GM19395 (cell line): ENCODE data around the gene AP3S2.
"Not testable (repeated sequence)": the region's sequence is repeated elsewhere in the genome, so short reads cannot be mapped to it uniquely, and the experiment has no call there.

Experiments
- ATAC-seq: cut with Tn5 transposase; IDR thresholded peaks from one replicate; pipeline ENCODE4 v1.9.1; 2021; ENCODE audit warnings: mild to moderate bottlenecking, moderate library complexity; ENCODE audit not compliant: unreplicated experiment

AP3S2 gene

DNA sequence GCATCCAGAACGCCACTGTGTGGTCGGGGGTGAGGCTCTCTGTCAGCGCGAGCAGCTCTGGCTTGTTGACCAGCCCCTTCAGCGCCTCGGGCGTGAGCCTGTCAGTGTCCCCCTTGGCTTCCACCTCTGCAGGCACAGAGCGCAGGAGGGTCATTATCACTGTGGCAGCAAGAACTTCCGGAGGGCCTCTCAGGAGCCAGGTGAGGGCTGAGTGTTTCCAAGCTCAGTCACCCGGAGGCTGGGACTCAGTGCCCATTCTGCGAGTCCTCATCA, 10.0 kb upstream of the AP3S2 start:
- ATAC-seq = no peak

DNA sequence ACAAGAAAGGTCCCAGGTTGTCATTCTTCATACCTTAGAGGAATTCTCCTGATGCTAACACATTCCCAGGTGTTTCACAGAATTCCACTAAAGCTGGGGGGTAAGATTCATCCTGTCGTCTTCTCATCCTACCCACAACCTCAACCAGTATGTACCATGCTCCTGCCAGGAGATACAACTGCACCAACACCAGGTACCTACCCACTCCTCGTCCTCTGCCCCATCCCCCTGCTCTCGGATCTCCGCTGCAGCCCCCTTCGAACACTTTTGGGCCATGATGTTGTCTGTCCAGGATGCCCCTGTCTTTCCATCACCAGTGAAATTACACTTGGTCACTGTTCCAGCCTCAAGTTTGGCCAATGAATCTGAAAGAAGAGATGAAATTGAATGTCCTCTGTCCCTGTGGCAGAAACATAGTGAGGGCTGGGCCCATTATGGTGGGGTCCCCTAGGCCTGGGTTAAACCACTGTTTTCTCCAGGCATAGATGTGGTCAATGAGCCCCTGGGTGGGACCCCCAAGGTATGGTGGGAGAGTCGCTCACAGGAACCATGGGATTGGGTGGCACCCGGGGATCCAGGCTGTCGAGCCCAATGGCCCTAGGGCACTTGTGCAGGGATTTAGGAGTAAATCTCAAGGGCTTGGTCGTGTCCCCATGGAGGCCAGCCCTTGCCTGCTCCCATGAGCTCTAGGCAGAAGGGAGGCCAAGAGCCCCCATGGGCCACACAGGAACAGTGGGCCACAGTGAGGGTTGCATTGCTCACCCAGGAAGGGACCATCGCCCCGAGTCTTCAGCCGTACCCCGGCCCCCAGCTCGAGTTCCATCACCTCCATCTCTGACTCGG, 9.4 kb upstream of the AP3S2 start:
- ATAC-seq = no peak

DNA sequence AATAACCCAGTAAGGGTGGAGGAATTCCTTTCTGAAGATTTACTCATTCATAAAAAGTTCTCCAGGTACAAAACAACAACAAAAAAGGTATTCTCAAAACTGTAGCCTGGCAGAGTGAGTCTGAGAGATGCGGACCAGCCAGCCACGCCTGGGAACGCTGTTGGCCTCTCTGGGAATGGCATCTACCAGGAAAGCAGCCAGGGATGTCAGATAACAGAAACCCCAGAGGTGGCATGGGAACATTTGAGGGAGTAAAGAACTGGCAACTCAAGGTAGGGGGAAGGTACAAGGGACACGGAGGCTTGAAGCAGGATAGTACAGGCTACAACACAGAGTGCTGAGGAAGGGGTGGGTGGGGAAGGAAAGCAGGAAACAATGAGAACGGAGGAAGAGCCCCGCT, 7.1 kb upstream of the AP3S2 start:
- ATAC-seq = no peak

DNA sequence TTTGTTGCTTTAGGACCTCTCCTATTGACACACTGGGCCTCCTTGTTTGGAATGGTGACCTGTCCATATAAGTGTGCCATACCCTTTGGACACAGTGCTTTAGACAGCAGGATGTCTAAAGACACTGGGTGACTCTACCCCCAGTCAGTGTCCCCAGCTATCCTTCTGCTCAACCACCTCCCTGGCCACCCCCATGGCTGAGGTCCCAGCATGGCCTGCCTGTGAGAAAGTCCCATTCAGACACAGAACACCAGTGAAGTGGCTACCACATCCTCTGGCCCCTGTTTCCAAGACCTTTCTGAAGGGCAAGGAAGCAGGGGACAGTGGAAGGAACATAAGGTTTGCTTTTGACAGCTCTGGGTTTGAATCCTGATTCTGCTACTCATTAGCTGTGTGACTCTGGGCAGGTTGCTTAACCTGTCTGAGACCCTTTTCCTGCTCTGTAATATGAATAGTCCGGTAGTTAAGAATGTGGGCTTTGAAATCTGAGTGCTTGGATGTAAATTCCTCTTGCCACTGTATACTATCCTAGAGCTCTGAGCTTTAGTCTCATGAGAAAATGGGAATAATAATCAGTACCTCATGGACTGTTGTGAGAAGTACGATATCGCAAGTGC, 6.3 kb upstream of the AP3S2 start:
- ATAC-seq = no peak

DNA sequence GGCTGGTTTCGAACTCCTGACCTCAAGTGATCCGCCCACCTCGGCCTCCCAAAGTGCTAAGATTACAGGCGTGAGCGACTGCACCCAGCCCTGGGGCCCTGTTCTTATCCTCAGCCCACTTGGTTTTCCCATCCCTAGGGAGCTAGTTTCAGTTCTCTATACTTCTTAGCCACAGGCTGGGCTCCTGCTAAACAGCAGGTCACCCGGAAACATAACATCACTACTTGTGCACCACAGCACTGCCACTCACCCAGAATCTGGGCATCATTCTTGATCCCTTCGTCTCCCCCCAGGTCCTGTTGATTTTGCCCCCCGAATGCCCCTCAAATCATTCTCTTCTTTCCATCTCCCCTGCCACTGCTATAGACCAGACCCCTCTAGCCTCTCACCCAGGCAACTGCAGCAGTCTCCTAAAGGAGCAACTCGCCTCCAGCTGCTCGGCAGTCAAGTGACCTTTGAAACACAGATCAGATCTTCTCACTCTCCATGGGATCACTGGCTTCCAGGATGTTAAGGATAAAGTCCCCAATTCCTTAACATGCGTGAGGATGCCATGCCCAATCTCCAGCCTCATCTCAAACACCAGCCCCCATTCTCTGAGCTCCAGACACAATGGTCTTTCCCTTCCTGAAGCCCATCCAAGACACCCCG, 5.6 kb upstream of the AP3S2 start:
- no peak for ATAC-seq

DNA sequence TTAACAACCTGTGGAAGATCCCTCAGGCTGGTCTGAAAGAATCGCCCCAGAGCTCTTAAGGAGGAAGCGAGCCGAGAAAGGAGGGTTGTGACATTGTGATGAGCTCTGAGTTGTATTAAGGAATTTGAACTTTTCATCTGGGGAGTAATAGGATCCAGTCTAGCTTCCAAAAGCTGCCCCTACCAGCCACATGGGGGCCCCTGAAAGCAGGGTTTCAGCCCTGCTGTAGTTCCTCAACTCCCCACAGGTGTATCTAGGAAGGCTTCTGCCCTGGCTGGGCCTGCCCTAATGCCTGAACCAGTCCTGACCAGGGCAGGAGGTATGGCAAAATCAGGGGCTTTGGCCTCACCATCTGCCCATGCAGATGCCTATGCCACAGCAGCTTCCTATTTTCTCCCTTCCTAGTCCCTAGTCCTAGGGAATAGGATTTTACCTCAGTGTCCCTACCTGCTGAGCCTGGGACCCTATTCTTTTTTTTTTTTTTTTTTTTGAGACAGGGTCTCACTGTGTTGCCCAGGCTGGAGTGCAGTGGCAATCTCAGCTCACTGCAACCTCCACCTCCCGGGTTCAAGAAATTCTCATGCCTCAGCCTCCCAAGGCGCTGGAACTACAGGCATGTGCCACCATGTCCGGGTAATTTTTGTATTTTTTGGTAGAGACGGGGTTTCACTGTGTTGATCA, 5.0 kb upstream of the AP3S2 start:
- no peak for ATAC-seq

DNA sequence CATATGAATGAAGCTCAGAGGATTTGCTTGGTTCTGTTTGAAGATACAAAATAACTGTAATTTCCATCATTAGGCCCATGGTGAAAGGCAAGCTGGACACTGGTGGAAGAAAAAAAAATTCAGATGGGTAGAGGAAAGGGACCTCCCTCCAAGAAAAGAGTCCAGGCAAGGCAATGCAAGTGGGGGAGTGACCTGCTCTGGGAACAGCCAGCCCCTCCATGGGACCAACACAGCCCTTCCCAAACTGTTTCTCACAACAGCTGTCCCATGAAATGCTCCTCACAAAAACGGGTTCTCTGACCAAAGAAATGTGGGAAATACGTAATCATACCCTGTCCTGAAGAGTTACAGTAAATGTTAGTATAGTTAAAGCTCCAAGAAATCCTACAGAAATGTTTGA, 4.4 kb upstream of the AP3S2 start:
- ATAC-seq = no peak

DNA sequence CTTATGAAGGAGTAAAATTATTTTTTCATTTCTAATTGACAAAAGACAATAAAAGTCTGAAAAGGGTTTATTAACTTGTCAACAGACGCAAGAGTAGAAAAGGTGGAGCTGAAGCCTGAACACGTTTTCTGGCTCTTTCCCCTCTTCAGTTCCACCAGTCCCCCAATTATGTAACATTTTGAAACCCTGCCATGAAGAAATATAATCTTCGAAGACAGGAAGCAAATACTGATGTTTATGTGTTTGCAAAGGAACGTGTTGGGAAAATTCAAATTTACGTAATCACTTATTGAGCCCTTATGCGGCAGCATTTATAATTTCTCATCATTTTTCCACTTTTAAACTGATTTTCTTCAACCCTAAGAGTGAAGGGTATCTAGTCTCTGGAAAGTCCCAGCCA, 767 bp downstream of the AP3S2 start:
- ATAC-seq = no peak

DNA sequence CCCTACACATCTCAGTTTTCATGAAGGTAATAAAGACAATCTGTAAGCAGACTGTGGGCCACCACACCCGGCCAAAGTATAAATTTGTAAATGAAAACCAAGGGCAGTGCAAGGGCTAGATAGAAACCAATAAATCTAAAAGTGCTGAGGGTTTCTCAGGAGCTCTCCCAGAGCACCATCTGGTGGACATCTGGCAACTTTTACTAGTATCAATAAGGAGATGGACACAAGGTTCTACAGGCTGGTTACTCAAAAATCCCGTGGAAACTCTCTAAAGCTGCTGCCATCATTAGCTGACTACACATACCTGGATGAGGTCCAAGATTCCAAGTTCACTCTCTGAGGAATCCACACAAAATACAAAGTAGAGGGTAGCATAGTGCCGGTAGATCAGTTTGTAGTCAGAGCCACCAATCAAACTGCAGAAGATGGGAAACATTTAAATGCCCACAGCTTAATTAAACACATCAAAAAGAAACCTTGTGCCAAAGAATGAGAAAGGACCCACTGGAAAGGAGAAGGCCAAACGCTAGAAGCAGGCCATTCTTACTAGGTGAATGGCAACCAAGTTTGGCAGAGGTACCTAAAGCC, 5.5 kb downstream of the AP3S2 start:
- ATAC-seq = no peak

DNA sequence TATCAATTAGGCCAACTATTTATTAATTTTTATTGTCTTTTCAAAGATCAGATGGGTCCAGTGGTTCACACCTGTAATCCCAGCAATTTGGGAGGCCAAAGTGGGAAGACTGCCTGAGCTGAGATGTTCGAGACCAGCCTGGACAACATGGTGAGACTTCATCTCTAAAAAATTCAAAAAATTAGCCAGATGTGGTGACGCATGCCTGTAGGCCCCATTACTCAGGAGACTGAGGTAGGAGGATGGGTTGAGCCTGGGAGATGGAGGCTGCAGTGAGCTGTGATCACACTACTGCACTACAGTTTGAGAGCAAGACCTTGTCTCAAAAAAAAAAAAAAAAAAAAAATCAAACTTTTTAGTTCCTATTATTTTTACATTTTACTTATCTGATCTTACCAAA, 8.2 kb downstream of the AP3S2 start:
- ATAC-seq = no peak

DNA sequence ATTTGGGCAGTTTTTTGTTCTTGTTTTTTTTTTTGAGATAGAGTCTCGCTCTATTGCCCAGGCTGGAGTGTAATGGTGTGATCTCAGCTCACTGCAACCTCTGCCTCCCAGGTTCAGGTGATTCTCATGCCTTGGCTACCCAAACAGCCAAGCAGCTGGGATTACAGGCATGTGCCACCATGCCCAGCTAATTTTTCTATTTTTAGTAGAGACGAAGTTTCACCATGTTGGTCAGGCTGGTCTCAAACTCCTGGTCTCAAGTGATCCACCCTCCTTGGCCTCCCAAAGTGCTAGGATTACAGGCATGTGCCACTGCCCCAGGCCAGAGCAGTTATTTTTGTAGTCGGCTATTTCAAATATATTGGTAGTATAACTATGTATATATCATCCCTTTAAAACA, 8.6 kb downstream of the AP3S2 start:
- ATAC-seq = not testable (repeated sequence)

DNA sequence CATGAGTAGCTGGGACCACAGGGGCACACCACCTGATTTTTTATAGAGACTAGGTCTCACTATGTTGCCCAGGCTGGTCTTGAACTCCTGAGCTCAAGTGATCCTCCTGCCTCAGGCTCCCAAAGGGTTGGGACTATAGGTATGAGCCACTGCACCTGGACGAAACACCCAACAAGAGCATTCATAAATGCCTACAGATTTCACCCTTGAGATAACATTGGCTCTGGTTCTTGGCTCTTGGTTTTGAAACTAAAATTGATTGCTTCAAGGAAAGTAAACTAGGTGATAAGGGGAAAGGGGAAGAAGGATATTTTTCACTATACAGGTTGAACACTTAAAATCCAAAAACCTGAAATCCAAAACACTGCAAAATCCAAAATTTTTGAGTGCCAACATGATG, 10.3 kb downstream of the AP3S2 start:
- no peak for ATAC-seq

DNA sequence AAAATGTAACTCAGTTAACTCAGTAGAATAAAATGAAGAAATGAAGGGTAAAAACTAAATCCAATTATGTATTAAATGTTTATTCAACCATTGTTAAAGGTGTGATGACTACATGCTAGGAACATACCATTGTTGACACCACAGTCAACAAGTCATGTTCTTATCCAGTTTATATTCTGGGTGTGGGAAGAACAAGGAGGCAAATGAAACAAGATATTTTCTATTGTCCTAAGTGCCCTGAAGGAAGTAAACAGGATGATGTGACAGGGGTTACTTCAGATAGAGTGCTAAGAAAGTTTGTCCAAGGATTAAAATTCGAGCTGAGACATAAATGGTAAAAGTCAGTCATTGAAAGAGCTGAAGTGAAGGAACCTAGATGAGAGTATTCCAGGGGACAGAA, 13.1 kb downstream of the AP3S2 start:
- ATAC-seq = no peak

DNA sequence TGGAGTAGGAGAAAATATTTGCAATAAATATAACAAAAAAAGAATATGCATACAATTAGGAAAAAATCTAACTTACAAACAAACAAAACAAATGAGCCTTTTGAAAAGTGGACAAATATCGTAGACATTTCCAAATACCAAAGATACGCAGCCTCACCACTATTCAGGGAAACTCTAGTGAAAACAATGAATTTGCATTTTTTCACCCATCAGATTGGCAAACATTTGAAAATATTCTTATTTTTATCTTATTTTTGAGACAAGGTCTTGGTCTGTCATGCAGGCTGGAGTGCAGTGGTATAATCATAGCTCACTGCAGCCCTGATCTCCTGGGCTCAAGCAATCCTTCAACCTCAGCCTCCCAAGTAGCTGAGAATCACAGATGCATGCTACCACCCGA, 15.5 kb downstream of the AP3S2 start:
- ATAC-seq = no peak

DNA sequence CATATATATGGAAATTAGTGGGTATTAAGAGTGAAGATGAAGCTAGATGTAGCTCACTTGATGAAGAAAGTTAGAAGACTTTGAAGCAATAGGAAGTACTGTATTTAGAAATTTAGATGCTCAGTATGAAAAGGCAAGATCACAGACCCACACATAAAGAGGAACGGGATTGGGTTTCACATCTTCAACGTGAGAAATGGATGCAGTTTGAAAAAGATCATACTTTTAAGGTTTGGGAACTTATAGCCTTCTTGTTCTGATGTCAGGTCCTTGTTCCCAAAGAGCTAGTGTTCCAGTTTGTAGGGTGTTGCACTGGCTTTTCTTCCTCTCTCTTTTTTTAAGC, 16.7 kb downstream of the AP3S2 start:
- ATAC-seq = no peak

DNA sequence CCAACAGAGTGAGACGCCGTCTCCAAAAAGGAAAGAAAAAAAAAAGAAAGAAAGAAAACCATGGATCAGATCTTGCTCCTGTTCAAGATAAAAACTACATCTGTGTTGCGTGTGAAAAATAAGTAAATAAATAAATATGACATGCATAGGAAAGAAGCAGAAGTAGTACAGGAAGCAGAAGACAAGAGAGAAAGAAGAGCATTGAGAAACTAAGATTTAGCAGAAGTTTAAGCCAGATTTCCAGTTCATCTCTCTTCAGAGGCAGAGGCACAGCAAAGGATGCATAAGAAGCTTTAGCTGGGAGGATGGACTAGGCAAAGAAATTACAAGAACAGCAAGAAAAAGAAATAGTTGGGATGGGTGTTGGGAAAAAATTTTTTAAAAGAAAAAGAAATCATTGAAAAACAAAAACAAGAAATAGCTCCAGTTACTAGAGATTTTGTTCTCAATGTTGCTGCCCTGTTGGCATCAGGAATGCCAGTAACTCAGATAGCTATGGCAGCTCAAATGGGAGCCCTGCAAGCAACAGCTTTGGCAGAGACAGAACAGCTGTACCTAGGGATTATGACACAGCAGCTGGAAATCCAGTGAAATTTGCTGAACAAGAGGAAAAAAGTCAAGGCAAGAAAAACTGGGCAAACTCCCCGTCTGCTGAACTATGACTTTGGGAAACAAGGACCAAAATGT, 17.3 kb downstream of the AP3S2 start:
- no peak for ATAC-seq

DNA sequence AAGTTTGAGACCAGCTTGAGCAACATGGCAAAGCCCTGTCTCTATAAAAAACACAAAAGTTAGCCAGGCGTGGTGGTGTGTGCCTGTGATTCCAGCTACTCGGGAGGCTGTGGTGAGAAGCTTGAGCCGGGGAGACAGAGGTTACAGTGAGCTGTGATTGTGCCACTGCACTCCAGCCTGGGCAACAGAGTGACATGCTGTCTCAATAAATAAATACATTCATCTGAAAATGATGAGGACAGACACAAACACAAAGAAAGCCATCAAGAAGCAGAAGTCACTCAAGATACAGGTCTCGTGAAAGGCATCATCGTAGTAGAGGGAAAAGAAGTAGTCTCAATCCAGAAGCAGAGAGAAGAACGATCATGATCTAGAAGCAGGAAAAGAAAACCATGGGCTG, 18.1 kb downstream of the AP3S2 start:
- no peak for ATAC-seq

DNA sequence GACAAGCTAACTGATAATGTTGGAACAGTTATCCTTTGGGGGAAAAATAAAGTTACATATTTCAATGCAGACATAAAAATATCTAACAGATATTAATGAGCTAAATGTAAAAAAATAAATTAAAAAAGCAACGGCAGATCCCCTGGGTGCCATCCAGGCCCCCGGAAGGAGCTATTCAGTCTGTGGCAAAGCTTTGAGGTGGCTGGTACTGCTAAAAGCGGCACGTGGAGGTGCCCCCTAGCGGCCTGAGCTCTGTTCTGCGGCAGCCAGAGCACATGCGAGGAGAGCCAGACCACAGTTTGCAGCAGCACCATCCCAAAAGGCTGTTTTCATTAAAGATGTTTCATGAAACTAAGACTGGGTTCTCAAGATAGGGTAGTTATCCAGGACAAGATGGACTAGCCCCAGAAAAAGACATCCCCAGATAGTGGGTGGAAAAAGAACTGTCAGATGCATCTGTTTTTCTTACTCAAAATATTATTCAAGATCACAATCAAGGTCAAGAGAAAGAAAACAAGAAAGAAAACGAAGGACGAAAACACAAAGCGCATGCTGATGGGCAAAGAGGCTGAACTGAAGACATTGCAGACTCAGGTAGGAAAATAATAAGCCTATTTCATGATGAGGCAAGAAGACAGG, 18.7 kb downstream of the AP3S2 start:
- peak; percentile 70 for ATAC-seq

DNA sequence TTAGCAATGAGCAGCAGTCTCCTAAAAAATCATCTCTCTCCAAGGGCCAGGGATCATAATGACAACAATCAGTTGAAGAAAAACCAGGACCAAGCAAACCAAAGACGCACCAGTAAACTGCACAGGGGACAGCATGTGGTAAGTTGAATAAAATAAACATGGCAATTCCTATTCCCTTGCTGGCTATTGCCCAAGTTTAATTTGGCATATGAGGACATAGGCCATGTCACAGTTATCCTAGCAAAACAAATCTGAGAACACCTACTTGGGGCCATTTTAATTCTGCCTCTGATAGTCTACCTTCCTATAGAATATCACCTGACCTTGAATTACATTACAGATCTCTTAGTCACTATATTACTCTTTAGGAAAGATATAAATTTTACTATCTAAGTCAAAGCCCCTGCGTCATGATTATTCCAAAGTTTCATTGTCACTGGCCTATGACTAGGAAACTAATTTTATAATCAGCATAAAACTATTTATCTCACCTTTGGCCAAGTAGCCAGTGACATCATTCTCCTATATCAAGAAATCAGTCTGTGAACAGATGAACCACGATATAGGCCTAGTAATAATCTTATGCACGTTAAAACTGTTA, 23.0 kb downstream of the AP3S2 start:
- no peak for ATAC-seq

DNA sequence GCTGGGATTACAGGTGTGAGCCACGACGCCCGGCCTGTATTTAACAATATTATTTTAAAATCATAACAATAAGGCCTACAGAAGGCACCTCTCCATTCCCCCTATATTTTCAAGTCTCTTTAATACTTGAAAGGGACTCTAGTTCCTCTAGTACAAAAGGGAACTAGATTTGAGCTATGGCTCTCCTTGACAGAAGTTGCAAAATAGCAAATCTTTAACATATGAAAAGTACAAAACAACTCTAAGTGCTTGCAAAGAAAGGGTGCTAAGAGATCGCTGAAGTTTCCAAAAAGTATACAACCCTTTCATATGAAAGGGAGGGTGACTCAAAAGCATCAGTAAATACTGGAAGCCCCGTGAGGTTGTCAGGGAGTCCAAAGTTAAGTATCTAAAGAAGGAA, 23.8 kb downstream of the AP3S2 start:
- no peak for ATAC-seq
